Muscle layer of colon (tissue), 2 donors: ENCODE measurements around the gene FHIP1B.
"Not testable (repeated sequence)": the region's sequence is repeated elsewhere in the genome, so short reads cannot be mapped to it uniquely, and the experiment has no call there.

ENCODE experiments used
- H3K27ac ChIP-seq: one replicate; pipeline ENCODE4 v1.7.0; 2013; ENCODE audit warnings: low read depth, mild to moderate bottlenecking, low read length, moderate library complexity
- H3K27me3 ChIP-seq, 2 donors: one replicate each; pipeline ENCODE4 v1.7.0; 2013; ENCODE audit warnings: low read length in 2 of 2, mild to moderate bottlenecking in 2 of 2; ENCODE audit not compliant: insufficient read depth in 2 of 2, control insufficient read depth in 1 of 2
- H3K36me3 ChIP-seq: one replicate; pipeline ENCODE4 v1.7.0; 2013; ENCODE audit warnings: mild to moderate bottlenecking, low read length; ENCODE audit not compliant: insufficient read depth
- H3K4me1 ChIP-seq: one replicate; pipeline ENCODE4 v1.7.0; 2013; ENCODE audit warnings: mild to moderate bottlenecking, low read length; ENCODE audit not compliant: insufficient read depth
- H3K4me3 ChIP-seq, 2 donors: one replicate each; pipeline ENCODE4 v1.7.0; 2013; ENCODE audit warnings: low read length in 2 of 2, low read depth in 1 of 2, mild to moderate bottlenecking in 1 of 2, moderate library complexity in 1 of 2
- H3K9ac ChIP-seq: one replicate; pipeline ENCODE4 v1.7.0; 2013; ENCODE audit warnings: low read length
- H3K9me3 ChIP-seq: one replicate; pipeline ENCODE4 v1.7.0; 2013; ENCODE audit warnings: mild to moderate bottlenecking, low read length
- donor health status: abdominal sarcoma.
- donor health status: Adenocarcinoma of cecum.

The FHIP1B gene

GRCh38 chr11:6258141-6258540 lies 23.7 kb upstream of the FHIP1B start:
- peaks cover 30 to 35% of the 10 kb centered on the region in 2 donors for H3K27me3 ChIP-seq
- H3K9ac ChIP-seq, result no peak overlapping the region
- no peaks in the 10 kb centered on the region for H3K36me3 ChIP-seq
- peaks cover 8% of the 10 kb centered on the region for H3K4me1 ChIP-seq
- no peak overlapping the region for H3K4me3 ChIP-seq
- H3K27ac ChIP-seq, result no peak overlapping the region
- H3K9me3 ChIP-seq, result no peaks in the 10 kb centered on the region

DNA sequence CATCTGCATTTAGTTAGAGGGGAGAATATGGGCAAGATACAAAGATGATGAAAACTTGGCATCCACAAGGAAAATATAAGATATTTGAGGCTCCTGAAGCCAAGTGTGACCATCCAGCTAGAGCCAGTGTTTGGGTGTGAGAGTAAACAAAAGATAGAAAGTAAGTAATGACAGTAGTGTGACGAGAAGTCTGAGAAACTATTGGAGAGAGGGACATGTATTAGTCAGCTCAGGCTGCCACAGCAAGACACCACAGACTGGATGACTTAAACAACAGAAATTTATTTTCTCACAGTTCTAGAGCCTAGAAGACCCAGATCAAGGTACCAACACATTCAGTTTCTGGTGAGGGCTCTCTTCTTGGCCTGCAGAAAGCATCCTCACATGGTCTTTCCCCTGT lies 18.8 kb upstream of the FHIP1B start:
- H3K9ac ChIP-seq, result no peak overlapping the region
- H3K4me1 ChIP-seq, result peaks cover 20% of the 10 kb centered on the region
- H3K27ac ChIP-seq, result no peak overlapping the region
- H3K36me3 ChIP-seq, result no peaks in the 10 kb centered on the region
- no peaks in the 10 kb centered on the region for H3K9me3 ChIP-seq
- H3K4me3 ChIP-seq, result no peak overlapping the region
- peaks cover 6 to 7% of the 10 kb centered on the region in 2 donors for H3K27me3 ChIP-seq

DNA sequence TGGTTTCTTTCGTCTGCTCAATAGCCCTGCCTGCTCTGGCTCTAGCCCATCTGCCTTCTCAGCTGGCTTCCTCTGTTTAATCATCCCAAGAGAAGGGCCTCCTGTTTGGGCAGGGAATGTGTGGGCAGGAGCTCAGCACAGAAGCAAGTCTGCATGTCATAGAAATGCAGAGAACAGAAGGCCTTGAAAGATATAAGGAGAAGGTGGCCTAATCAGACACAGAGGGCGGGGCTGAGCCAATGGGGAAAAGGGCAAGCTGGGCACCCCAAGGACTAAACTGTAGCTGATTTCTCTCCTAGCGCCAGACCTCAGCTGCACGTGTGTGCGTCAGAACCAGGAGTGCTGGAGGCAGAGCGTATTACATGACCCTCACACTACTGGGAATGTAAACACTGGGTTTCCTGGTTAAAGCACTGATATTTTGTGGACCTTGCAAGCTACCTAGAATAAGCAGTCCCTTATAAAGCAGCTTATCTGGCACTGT lies 17.6 kb upstream of the FHIP1B start:
- Histone ChIP-seq H3K27ac (peak overlapping the region; percentile 45), H3K9ac (no peak overlapping the region), H3K36me3 (no peaks in the 10 kb centered on the region), H3K27me3 (peaks cover 0 to 1% of the 10 kb centered on the region in 2 donors), H3K4me3 (no peak overlapping the region), H3K9me3 (no peaks in the 10 kb centered on the region), H3K4me1 (peaks cover 20% of the 10 kb centered on the region)

GRCh38 chr11:6251120-6251733 lies 16.8 kb upstream of the FHIP1B start:
- no peaks in the 10 kb centered on the region for H3K36me3 ChIP-seq
- H3K4me1 ChIP-seq, result peaks cover 20% of the 10 kb centered on the region
- H3K27ac ChIP-seq, result peak overlapping the region; percentile 45
- H3K4me3 ChIP-seq, result no peak overlapping the region
- H3K27me3 ChIP-seq, result no peaks in the 10 kb centered on the region
- no peak overlapping the region for H3K9ac ChIP-seq
- no peaks in the 10 kb centered on the region for H3K9me3 ChIP-seq

DNA sequence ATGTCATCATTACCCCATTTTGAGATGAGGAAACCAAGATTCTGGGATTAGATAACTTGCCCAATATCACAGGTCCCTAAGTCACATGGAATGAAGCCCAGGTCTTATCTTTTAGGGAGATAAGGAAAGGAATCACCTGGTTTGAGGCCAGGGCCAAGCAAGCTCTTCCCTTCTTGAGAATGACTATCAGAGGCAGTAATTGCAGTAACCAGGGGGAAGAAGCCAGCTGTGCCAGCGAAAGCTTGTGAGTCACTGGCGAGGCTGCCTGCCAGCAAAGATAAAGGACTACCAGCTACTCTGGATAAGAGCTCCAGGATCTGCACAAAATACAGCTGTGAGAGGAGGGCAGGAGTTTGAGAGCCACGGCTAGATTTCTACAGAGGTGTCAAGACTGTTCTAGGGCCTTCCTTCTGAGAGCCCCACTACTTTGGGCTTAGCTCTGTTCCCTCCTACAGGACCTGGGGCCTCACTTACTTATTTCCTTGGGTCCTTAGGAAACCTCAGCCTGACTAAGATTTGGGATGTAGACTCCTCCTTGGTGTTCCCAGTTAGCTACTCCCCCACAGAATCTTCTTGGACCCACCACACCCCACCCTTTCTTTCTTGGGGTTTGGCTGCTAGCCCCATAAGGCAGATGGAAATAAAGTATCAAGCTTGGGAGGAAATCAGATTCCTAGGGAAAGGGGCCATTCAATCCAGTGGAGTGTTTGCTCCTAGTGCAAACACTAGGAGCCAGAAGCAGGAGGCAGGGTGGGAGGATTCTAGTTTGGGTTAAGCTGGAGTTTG lies 15.5 kb upstream of the FHIP1B start:
- no peak overlapping the region for H3K9ac ChIP-seq
- peaks cover 20% of the 10 kb centered on the region for H3K4me1 ChIP-seq
- H3K36me3 ChIP-seq, result no peaks in the 10 kb centered on the region
- no peaks in the 10 kb centered on the region for H3K27me3 ChIP-seq
- no peak overlapping the region for H3K27ac ChIP-seq
- H3K4me3 ChIP-seq, result no peak overlapping the region
- no peaks in the 10 kb centered on the region for H3K9me3 ChIP-seq

- not testable (repeated sequence) for H3K4me3 ChIP-seq, H3K9me3 ChIP-seq, H3K27ac ChIP-seq, H3K27me3 ChIP-seq, H3K9ac ChIP-seq, H3K36me3 ChIP-seq
- H3K4me1 ChIP-seq, result peaks cover 20% of the 10 kb centered on the region
Measured at GRCh38 chr11:6248897-6249296, 14.5 kb upstream of the FHIP1B start.

- no peaks in the 10 kb centered on the region for H3K36me3 ChIP-seq
- H3K4me1 ChIP-seq, result peaks cover 20% of the 10 kb centered on the region
- no peaks in the 10 kb centered on the region for H3K27me3 ChIP-seq
- H3K4me3 ChIP-seq, result no peak overlapping the region
- no peak overlapping the region for H3K27ac ChIP-seq
- H3K9me3 ChIP-seq, result no peaks in the 10 kb centered on the region
- H3K9ac ChIP-seq, result no peak overlapping the region
Measured at GRCh38 chr11:6248248-6248647, 13.8 kb upstream of the FHIP1B start.

DNA sequence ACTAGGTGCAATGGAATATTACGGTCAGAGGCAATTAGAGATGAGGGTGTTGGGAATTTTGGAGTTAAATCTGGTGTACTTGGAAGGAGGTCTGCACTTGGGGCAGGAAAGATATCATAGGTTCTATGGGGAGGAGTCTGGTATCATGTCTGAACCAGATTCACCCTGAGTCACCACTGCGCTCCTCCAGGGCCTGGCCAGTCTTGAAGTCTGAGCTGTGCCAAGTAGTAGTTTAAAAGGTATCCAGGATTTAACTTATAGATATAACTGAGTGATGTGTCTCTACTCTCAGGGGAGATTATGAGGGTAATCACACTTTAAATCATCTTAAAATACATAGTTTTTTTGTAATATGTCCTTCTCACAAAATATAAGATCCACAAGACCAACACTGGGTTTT lies 11.1 kb upstream of the FHIP1B start:
- Histone ChIP-seq H3K9me3 (no peaks in the 10 kb centered on the region), H3K27ac (no peak overlapping the region), H3K4me3 (no peak overlapping the region), H3K27me3 (no peaks in the 10 kb centered on the region), H3K36me3 (no peaks in the 10 kb centered on the region), H3K9ac (no peak overlapping the region), H3K4me1 (peaks cover 7% of the 10 kb centered on the region)

DNA sequence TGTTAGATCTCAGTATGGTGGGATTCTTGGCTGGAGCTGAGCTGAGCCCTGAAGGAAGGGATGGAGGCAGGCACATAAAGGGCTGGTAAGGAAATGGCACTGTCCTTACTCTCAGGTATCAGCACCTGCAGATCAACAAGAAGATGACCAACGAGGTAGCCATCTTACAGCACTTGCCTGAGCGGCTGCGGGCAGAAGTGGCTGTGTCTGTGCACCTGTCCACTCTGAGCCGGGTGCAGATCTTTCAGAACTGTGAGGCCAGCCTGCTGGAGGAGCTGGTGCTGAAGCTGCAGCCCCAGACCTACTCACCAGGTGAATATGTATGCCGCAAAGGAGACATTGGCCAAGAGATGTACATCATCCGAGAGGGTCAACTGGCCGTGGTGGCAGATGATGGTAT lies 6.9 kb upstream of the FHIP1B start:
- Histone ChIP-seq H3K9me3 (no peaks in the 10 kb centered on the region), H3K36me3 (no peaks in the 10 kb centered on the region), H3K27ac (no peak overlapping the region), H3K4me3 (no peak overlapping the region), H3K27me3 (no peaks in the 10 kb centered on the region), H3K4me1 (no peaks in the 10 kb centered on the region), H3K9ac (no peak overlapping the region)

DNA sequence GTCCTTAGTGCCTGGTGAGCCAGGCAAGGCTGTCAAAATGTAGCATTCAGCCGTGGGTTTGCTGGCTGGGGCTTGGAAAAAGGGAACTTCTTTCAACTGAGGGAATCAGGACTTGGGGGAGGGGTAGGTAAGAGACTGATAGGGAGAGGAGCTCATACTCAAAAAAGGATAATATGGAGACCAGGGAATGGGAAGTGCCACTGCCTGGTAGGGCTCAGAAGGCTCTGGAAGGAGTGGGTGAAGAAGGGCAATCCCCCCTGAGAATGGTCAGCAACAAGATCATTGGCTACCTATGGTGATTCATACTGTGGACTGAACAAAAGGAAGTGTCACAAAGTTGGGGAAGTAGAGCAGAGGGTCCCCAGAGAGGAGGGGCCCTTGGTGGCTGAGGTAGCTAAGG lies 6.3 kb upstream of the FHIP1B start:
- H3K36me3 ChIP-seq, result no peaks in the 10 kb centered on the region
- H3K9ac ChIP-seq, result no peak overlapping the region
- H3K27me3 ChIP-seq, result no peaks in the 10 kb centered on the region
- H3K27ac ChIP-seq, result no peak overlapping the region
- H3K9me3 ChIP-seq, result no peaks in the 10 kb centered on the region
- no peaks in the 10 kb centered on the region for H3K4me1 ChIP-seq
- H3K4me3 ChIP-seq, result no peak overlapping the region

- H3K4me1 ChIP-seq, result no peaks in the 10 kb centered on the region
- H3K36me3 ChIP-seq, result no peaks in the 10 kb centered on the region
Measured at GRCh38 chr11:6240139-6240538, 5.7 kb upstream of the FHIP1B start.

DNA sequence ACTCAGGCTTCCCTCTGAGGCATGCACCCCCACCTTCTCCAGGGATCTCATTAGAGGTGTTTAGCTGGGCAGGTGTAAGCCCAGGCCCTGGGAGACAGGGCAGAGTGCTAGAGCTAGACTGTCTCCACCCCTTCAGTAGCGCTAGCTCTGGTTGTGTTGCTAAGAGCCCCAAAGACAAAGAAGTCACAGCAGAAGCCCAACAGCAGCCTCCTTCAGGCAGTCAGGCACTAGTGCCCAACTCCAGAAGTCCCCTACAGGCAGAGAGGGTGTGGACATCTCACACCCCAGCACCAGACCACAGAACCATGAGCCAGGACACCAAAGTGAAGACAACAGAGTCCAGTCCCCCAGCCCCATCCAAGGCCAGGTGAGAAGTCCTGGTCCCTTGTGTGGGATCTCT lies 4.5 kb upstream of the FHIP1B start, which contains the start of gene CNGA4:
Gene CNGA4 (plus strand): TSS at position 188 of the 400 bp plus-strand sequence. CDS start 118 bp downstream, at position 306.
- no peak within 1 kb of the TSS for H3K9ac ChIP-seq

More at GRCh38 chr11:6240139-6240538, 5.7 kb upstream of the FHIP1B start:
- Histone ChIP-seq H3K27ac (no peak overlapping the region), H3K4me3 (no peak overlapping the region), H3K9ac (no peak overlapping the region), H3K27me3 (no peaks in the 10 kb centered on the region), H3K9me3 (no peaks in the 10 kb centered on the region)

More for the DNA sequence above, 4.5 kb upstream of the FHIP1B start, which contains the start of gene CNGA4:
- Histone ChIP-seq H3K27ac (no peak within 1 kb of the TSS), H3K9me3 (no peaks in the 10 kb centered on the region), H3K36me3 (no peaks in the 10 kb centered on the region), H3K4me3 (no peak within 1 kb of the TSS), H3K4me1 (peaks cover under 1% of the 10 kb centered on the region), H3K27me3 (no peaks in the 10 kb centered on the region)
